Neural progenitor cell (in vitro differentiated cells): ENCODE results near the gene ABCA3.

ENCODE experiments used
- CTCF ChIP-seq: fragments of 200-600 bp; sonication (generic); IDR thresholded peaks from 2 replicates; pipeline ENCODE4 v1.5.1; 2017; ENCODE audit warnings: antibody characterized with exemption, mild to moderate bottlenecking
- EZH2 ChIP-seq: fragments of 200-600 bp; sonication (generic); IDR thresholded peaks from 2 replicates; pipeline ENCODE4 v1.6.1; 2017; ENCODE audit warnings: antibody characterized with exemption, mild to moderate bottlenecking, moderate library complexity

- TF ChIP-seq CTCF (no peak), EZH2 (no peak)
These were observed 48.3 kb downstream of the ABCA3 start for GRCh38 chr16:2292221-2292620.
